GM12865 (cell line): Measurements from ENCODE around the gene SLC12A6.
"Not testable (repeated sequence)": the region's sequence is repeated elsewhere in the genome, so short reads cannot be mapped to it uniquely, and the experiment has no call there.

Source experiments
- DNase-seq: peaks from one replicate; pipeline ENCODE4 v3.0.0; 2010; ENCODE audit warnings: low read depth
- H3K4me3 ChIP-seq: 2 replicates; pipeline ENCODE4 v1.5.1; 2011; ENCODE audit warnings: mild to moderate bottlenecking, low read depth, low read length, control low read depth
- CTCF ChIP-seq: IDR thresholded peaks from 2 replicates; pipeline ENCODE4 v1.5.1; 2011; ENCODE audit warnings: low read length, control low read depth, low read depth, inconsistent platforms; ENCODE audit not compliant: insufficient read depth; ENCODE audit errors: missing control alignments

Gene SLC12A6

DNA sequence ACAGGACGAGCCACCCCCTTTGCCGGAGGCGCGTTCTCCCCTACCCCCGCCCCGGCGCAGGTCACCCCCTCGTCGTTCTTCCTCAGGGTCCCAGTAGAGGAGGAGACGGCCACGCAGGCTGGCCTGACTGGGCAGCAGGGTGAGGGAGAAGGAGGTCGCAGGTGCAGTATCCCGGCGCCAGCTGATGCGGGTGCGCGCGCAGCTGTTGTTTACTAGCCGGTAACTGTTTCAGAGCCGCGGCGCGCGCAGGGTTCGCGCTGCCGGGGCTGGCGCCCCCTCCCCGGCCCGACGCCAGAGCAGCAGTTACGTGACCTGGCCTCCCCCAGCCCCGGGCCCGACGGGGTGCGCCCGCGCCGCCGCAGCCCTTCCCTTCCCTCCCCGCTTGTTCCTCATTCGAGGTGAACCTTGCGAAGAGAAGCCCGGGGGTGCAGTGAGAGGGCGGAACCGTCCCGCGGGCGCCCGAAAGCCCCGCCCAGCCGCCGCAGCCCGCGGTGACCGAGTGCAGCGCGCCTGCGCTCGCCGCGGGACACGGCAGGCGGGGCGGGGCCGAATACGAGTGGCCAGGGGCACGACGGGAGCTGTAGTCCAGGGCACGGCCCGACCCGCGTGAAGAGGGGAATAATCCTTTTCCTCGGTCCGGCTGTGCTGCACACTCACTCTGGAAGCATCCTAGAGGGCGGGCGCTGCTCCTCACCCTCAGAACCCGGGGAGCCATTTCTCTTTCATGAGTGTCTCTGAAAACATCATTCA, at the start of gene SLC12A6:
Gene SLC12A6 (minus strand): TSS at position 225 of the 750 bp plus-strand sequence. CDS start 1,101 bp downstream, outside the sequence.
- DNase-seq, result peak; percentile 94
- TF ChIP-seq CTCF, result no peak
- H3K4me3 ChIP-seq, result peak within 1 kb of the TSS; percentile 70

GRCh38 chr15:34381829-34382521, 44.4 kb upstream of the SLC12A6 start:
- not testable (repeated sequence) for DNase-seq, H3K4me3 ChIP-seq

DNA sequence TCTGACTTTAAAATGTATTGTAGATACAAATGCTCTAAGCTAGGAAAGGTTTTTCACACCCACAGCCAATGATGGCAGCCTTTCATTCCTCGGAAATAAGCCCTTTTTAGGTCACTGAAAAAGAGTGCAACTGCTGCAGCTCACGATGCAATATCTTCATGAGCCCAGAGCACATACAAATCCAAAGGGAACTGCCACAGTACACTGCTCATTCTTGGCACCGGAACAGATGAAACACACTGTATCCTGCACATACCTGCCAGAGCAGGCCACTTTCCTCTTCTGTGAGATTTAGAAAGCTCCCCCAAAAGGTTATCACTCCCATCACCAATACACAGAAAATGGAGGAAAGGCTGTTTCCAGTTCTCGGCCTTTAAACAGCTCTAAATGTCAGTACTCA, 42.9 kb upstream of the SLC12A6 start:
- DNase-seq, H3K4me3 ChIP-seq: not testable (repeated sequence)

- TF ChIP-seq CTCF, result no peak
- DNase-seq, result no peak
- no peak overlapping the region for H3K4me3 ChIP-seq
Observed at GRCh38 chr15:34376856-34377255, 39.3 kb upstream of the SLC12A6 start.

- H3K4me3 ChIP-seq, DNase-seq: not testable (repeated sequence)
Observed at GRCh38 chr15:34375541-34375940, 38.0 kb upstream of the SLC12A6 start.

DNA sequence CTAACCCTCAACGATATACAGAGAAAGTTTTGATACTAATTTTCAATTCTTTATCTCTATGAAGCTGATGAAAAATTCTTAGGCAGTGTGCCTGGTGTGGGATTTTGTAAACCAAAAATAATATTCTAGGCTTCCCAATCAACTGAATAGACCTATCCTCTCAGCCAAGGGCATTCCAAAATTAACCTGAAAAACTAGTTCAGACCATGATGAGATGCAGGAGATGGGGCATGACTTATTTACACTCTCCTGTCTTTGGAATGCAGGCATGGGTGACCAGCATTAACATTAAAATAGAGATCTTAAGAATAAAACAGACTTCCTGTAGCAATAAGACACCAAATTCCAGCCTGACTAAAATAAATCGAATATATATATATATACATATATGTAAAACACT, 37.2 kb upstream of the SLC12A6 start:
- no peak for TF ChIP-seq CTCF
- no peak overlapping the region for H3K4me3 ChIP-seq
- DNase-seq, result no peak

- no peak for TF ChIP-seq CTCF
- no peak for DNase-seq
- no peak overlapping the region for H3K4me3 ChIP-seq
Observed at GRCh38 chr15:34373951-34374350, 36.4 kb upstream of the SLC12A6 start.

GRCh38 chr15:34370643-34371042, 33.1 kb upstream of the SLC12A6 start:
- no peak for TF ChIP-seq CTCF
- no peak for DNase-seq
- no peak overlapping the region for H3K4me3 ChIP-seq
